ENCODE measurements around the gene C1orf116. TPM values are rescaled to one million over a fixed set of nuclear protein-coding genes. Genes with fewer than 3 reads are reported as not detected.

Gene C1orf116
- total RNA-seq, 4 donors from 2014 or later = 0.13 to 0.16 TPM; not detected in 2

GRCh38 chr1:207017615-207018559 lies 14.7 kb downstream of the C1orf116 start:
- no peak for ATAC-seq (ENCODE audit: low FRiP score)
- DNase-seq (ENCODE audit: low spot score) = no peak

GRCh38 chr1:207015791-207016190 lies 16.8 kb downstream of the C1orf116 start:
- DNase-seq (ENCODE audit: low spot score) (no peak), ATAC-seq (ENCODE audit: low FRiP score) (no peak)
- TF ChIP-seq, protein P1, sequence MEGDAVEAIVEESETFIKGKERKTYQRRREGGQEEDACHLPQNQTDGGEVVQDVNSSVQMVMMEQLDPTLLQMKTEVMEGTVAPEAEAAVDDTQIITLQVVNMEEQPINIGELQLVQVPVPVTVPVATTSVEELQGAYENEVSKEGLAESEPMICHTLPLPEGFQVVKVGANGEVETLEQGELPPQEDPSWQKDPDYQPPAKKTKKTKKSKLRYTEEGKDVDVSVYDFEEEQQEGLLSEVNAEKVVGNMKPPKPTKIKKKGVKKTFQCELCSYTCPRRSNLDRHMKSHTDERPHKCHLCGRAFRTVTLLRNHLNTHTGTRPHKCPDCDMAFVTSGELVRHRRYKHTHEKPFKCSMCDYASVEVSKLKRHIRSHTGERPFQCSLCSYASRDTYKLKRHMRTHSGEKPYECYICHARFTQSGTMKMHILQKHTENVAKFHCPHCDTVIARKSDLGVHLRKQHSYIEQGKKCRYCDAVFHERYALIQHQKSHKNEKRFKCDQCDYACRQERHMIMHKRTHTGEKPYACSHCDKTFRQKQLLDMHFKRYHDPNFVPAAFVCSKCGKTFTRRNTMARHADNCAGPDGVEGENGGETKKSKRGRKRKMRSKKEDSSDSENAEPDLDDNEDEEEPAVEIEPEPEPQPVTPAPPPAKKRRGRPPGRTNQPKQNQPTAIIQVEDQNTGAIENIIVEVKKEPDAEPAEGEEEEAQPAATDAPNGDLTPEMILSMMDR (IDR thresholded peaks at IDR 0.05) = no peak

More at GRCh38 chr1:207017615-207018559, 14.7 kb downstream of the C1orf116 start:
- TF ChIP-seq, protein P1 (IDR thresholded peaks at IDR 0.05) = no peak

- no peak for DNase-seq (ENCODE audit: low spot score)
- ATAC-seq (ENCODE audit: low FRiP score) = no peak
- TF ChIP-seq, protein P1 (IDR thresholded peaks at IDR 0.05) = no peak
Observed at GRCh38 chr1:207014728-207015127, 17.8 kb downstream of the C1orf116 start.

GRCh38 chr1:207013321-207014085 lies 19.1 kb downstream of the C1orf116 start:
- ATAC-seq (ENCODE audit: low FRiP score) (no peak), DNase-seq (ENCODE audit: low spot score) (no peak)
- TF ChIP-seq, protein P1 (IDR thresholded peaks at IDR 0.05) = no peak

DNA sequence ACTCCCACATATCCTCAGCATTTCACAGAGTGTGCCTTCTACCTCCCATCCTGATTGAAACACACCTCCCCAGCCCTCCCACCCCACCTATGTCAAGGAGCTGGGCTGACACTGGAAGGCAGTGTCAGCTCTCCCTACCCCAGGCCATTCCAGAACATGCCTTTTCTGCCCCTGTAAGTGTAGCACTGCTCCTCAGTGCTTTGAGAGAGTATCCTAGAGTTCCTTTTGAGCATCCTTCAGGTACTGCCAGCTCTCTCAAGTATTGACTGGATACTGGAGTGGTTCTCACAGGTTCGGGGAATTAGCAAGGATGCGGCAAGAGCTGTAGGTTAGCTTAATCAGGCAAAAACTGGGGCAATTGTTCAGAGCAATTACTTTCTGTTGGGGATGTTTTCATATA lies 21.8 kb downstream of the C1orf116 start:
- no peak for ATAC-seq (ENCODE audit: low FRiP score)
- TF ChIP-seq, protein P1 (IDR thresholded peaks at IDR 0.05) = no peak
- DNase-seq (ENCODE audit: low spot score) = no peak

DNA sequence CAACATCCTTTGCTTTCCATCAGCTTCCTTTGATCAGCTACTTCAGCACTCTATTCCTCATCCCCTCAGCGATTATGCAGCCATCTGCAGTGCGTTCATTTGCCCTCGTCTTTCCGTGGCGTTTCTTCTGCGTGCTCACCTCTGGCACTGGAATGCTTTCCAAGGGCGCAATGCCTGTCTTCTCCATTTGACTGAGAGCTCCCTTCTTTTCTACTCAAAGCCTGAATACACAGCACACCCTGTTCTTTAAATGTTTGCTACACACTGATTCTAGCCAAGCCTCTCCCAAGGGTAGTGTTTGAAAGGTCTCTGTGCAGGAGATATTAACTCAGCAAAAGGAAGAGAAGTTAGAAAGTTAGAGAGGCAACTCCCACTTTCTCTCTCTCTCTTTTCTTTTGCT lies 22.6 kb downstream of the C1orf116 start:
- DNase-seq (ENCODE audit: low spot score) (no peak), ATAC-seq (ENCODE audit: low FRiP score) (no peak)

More for the DNA sequence above, 22.6 kb downstream of the C1orf116 start:
- TF ChIP-seq, protein P1 (IDR thresholded peaks at IDR 0.05) = no peak

All from omental fat pad (tissue), 4 donors.